GM18861 (cell line): ENCODE measurements around the gene PPOX.

Source experiments
- ATAC-seq: cut with Tn5 transposase; IDR thresholded peaks from one replicate; pipeline ENCODE4 v1.9.1; 2021; ENCODE audit not compliant: unreplicated experiment

The PPOX gene

GRCh38 chr1:161153176-161153575 is 13.1 kb upstream of the PPOX start:
- ATAC-seq: no peak

- peak; percentile 64 for ATAC-seq
These were observed 12.4 kb upstream of the PPOX start, which contains the start of gene UFC1 for GRCh38 chr1:161153682-161154337. Gene UFC1 (plus strand): TSS chr1:161153978. CDS start chr1:161153998, 20 bp downstream.

GRCh38 chr1:161157867-161158266 is 8.4 kb upstream of the PPOX start:
- ATAC-seq: no peak

- ATAC-seq: no peak
These were observed 7.8 kb upstream of the PPOX start for GRCh38 chr1:161158316-161159010.

GRCh38 chr1:161159087-161159912 is 6.9 kb upstream of the PPOX start, which contains the start of gene USP21:
Gene USP21 (plus strand): TSS chr1:161159500. CDS start chr1:161160641, 1,141 bp downstream.
- peak; percentile 67 for ATAC-seq

GRCh38 chr1:161159913-161160243 is 6.3 kb upstream of the PPOX start:
- no peak for ATAC-seq

GRCh38 chr1:161160671-161161145 is 5.5 kb upstream of the PPOX start:
- no peak for ATAC-seq

GRCh38 chr1:161161652-161162051 is 4.6 kb upstream of the PPOX start:
- ATAC-seq: no peak

GRCh38 chr1:161162052-161162451 is 4.2 kb upstream of the PPOX start:
- no peak for ATAC-seq

GRCh38 chr1:161162806-161163205 is 3.4 kb upstream of the PPOX start:
- ATAC-seq: no peak

- no peak for ATAC-seq
These were observed 2.4 kb upstream of the PPOX start for GRCh38 chr1:161163793-161164192.

GRCh38 chr1:161164901-161165610 is 1.2 kb upstream of the PPOX start:
- no peak for ATAC-seq

GRCh38 chr1:161166669-161167548 is 683 bp downstream of the PPOX start:
- ATAC-seq: no peak

GRCh38 chr1:161168906-161169305 is 2.7 kb downstream of the PPOX start:
- ATAC-seq: no peak

- no peak for ATAC-seq
These were observed 5.0 kb downstream of the PPOX start for GRCh38 chr1:161171191-161171590.

GRCh38 chr1:161171696-161172095 is 5.5 kb downstream of the PPOX start:
- no peak for ATAC-seq

- ATAC-seq: no peak
These were observed 6.1 kb downstream of the PPOX start for GRCh38 chr1:161172349-161172748.

- ATAC-seq: no peak
These were observed 6.7 kb downstream of the PPOX start for GRCh38 chr1:161172776-161173376.

GRCh38 chr1:161173711-161174110 is 7.5 kb downstream of the PPOX start:
- no peak for ATAC-seq

- no peak for ATAC-seq
These were observed 8.7 kb downstream of the PPOX start for GRCh38 chr1:161174911-161175310.
